ENCODE measurements around the gene CBLC.
"Not testable (repeated sequence)": the region's sequence is repeated elsewhere in the genome, so short reads cannot be mapped to it uniquely, and the experiment has no call there.

CBLC gene

GRCh38 chr19:44822177-44822576 lies 44.5 kb downstream of the CBLC start:
- DNase-seq = no peak

- DNase-seq = no peak
These were observed 45.1 kb downstream of the CBLC start for GRCh38 chr19:44822670-44823372.

GRCh38 chr19:44823373-44823698 lies 45.6 kb downstream of the CBLC start:
- no peak for DNase-seq

- DNase-seq = peak; percentile 80
These were observed 47.1 kb downstream of the CBLC start for GRCh38 chr19:44824761-44825160.

- not testable (repeated sequence) for DNase-seq
These were observed 55.2 kb downstream of the CBLC start for GRCh38 chr19:44832875-44833274.

- not testable (repeated sequence) for DNase-seq
These were observed 56.7 kb downstream of the CBLC start for GRCh38 chr19:44834399-44834798.

- no peak for DNase-seq
These were observed 61.6 kb downstream of the CBLC start for GRCh38 chr19:44839276-44839675.

GRCh38 chr19:44840811-44841210 lies 63.1 kb downstream of the CBLC start:
- DNase-seq = no peak

- no peak for DNase-seq
These were observed 63.5 kb downstream of the CBLC start for GRCh38 chr19:44841231-44841630.

GRCh38 chr19:44845286-44845611 lies 67.6 kb downstream of the CBLC start:
- no peak for DNase-seq

GRCh38 chr19:44845612-44846454 lies 68.1 kb downstream of the CBLC start, which contains the start of gene NECTIN2:
Gene NECTIN2 (plus strand): TSS chr19:44846297. CDS start chr19:44846526, 229 bp downstream.
- DNase-seq = peak; percentile 96

GRCh38 chr19:44846455-44847143 lies 68.9 kb downstream of the CBLC start:
- DNase-seq = peak; percentile 58

GRCh38 chr19:44847144-44848035 lies 69.7 kb downstream of the CBLC start:
- peak; percentile 76 for DNase-seq

- peak; percentile 65 for DNase-seq
These were observed 70.5 kb downstream of the CBLC start for GRCh38 chr19:44848036-44848811.

- peak; percentile 25 for DNase-seq
These were observed 71.2 kb downstream of the CBLC start for GRCh38 chr19:44848812-44849447.

Data from NCI-H69 (cell line).